ENCODE measurements around the gene MYH14. TPM values are rescaled to one million over a fixed set of nuclear protein-coding genes. Genes with fewer than 3 reads are reported as not detected.

The MYH14 gene
- total RNA-seq, 4 donors from 2014 or later: 8.3 to 82.1 (median 12.4) TPM

DNA sequence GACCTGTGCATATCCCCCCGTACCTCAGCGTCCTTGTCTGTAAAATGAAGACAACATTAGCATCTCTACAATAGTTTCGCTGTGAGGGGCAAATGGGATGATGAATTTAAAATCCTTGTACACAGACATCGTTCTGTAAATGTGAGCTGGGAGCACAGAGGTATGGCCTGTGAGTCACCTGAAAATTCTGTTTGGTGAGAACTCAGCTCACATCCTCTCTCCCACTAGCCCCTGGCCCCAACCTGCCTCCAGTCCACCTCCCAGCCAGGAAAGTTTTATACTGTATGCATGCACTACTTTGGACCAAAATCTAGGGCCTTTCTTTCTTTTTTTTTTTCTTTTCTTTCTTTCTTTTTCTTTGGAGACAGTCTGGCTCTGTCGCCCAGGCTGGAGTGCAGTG lies 31.7 kb upstream of the MYH14 start:
- no peak for TF ChIP-seq CTCF (IDR thresholded peaks at IDR 0.05; ENCODE audit: low read depth)

DNA sequence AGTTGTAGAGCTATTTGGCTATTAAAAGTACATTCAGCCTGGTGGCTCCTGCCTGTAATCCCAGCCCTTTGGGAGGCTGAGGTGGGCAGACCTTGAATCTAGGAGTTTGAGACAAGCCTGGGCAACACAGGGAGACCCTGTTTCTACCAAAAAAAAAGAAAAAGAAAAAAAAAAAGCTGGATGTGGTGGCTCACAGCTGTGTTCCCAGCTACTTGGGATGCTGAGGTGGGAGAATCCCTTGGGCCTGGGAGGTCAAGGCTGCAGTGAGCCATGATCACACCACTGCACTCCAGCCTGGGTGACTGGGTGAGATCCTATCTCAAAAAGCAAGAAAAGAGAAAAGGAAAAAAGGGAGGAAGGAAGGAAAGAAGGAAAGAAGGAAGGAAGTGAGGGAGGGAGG lies 30.7 kb upstream of the MYH14 start:
- TF ChIP-seq CTCF (IDR thresholded peaks at IDR 0.05; ENCODE audit: low read depth): no peak

GRCh38 chr19:50173127-50173526 lies 30.3 kb upstream of the MYH14 start:
- TF ChIP-seq CTCF (IDR thresholded peaks at IDR 0.05; ENCODE audit: low read depth): no peak

- TF ChIP-seq CTCF (IDR thresholded peaks at IDR 0.05; ENCODE audit: low read depth): no peak
Observed at GRCh38 chr19:50174100-50174793, 29.2 kb upstream of the MYH14 start.

GRCh38 chr19:50175924-50176323 lies 27.5 kb upstream of the MYH14 start:
- TF ChIP-seq CTCF (IDR thresholded peaks at IDR 0.05; ENCODE audit: low read depth): no peak

- no peak for TF ChIP-seq CTCF (IDR thresholded peaks at IDR 0.05; ENCODE audit: low read depth)
Observed at GRCh38 chr19:50176775-50177174, 26.6 kb upstream of the MYH14 start.

GRCh38 chr19:50178320-50178719 lies 25.1 kb upstream of the MYH14 start:
- TF ChIP-seq CTCF (IDR thresholded peaks at IDR 0.05; ENCODE audit: low read depth): no peak

All from subcutaneous adipose tissue (tissue), 4 donors.